GM18867 (cell line): ENCODE measurements around the gene STXBP5.

Source experiments
- ATAC-seq: cut with Tn5 transposase; IDR thresholded peaks from one replicate; pipeline ENCODE4 v1.9.1; 2021; ENCODE audit warnings: mild to moderate bottlenecking, moderate library complexity; ENCODE audit not compliant: unreplicated experiment

The STXBP5 gene

GRCh38 chr6:147207837-147208754, 3.9 kb downstream of the STXBP5 start:
- no peak for ATAC-seq

- ATAC-seq: no peak
These were observed 5.7 kb downstream of the STXBP5 start for GRCh38 chr6:147209762-147210449.

GRCh38 chr6:147211349-147211748, 7.1 kb downstream of the STXBP5 start:
- no peak for ATAC-seq

- no peak for ATAC-seq
These were observed 7.6 kb downstream of the STXBP5 start for GRCh38 chr6:147211831-147212230.

- no peak for ATAC-seq
These were observed 8.4 kb downstream of the STXBP5 start for GRCh38 chr6:147212622-147213021.

GRCh38 chr6:147213772-147214171, 9.6 kb downstream of the STXBP5 start:
- no peak for ATAC-seq

GRCh38 chr6:147214248-147215227, 10.3 kb downstream of the STXBP5 start:
- ATAC-seq: no peak

GRCh38 chr6:147216915-147217314, 12.7 kb downstream of the STXBP5 start:
- ATAC-seq: no peak

- ATAC-seq: no peak
These were observed 13.7 kb downstream of the STXBP5 start for GRCh38 chr6:147217840-147218404.

- no peak for ATAC-seq
These were observed 14.6 kb downstream of the STXBP5 start for GRCh38 chr6:147218797-147219196.

- no peak for ATAC-seq
These were observed 15.2 kb downstream of the STXBP5 start for GRCh38 chr6:147219463-147219862.

GRCh38 chr6:147220345-147220744, 16.1 kb downstream of the STXBP5 start:
- ATAC-seq: no peak

- ATAC-seq: no peak
These were observed 17.5 kb downstream of the STXBP5 start for GRCh38 chr6:147221739-147222138.

GRCh38 chr6:147222160-147222838, 18.1 kb downstream of the STXBP5 start:
- ATAC-seq: peak; percentile 67

- no peak for ATAC-seq
These were observed 19.5 kb downstream of the STXBP5 start for GRCh38 chr6:147223736-147224135.

GRCh38 chr6:147226163-147226724, 22.0 kb downstream of the STXBP5 start:
- no peak for ATAC-seq

- no peak for ATAC-seq
These were observed 22.7 kb downstream of the STXBP5 start for GRCh38 chr6:147226877-147227276.

GRCh38 chr6:147227770-147228320, 23.6 kb downstream of the STXBP5 start:
- no peak for ATAC-seq

- ATAC-seq: no peak
These were observed 27.4 kb downstream of the STXBP5 start for GRCh38 chr6:147231589-147231988.
